ENCODE results near the gene MED16. TPM values are rescaled to one million over a fixed set of nuclear protein-coding genes. Genes with fewer than 3 reads are reported as not detected.
"Not testable (repeated sequence)": the region's sequence is repeated elsewhere in the genome, so short reads cannot be mapped to it uniquely, and the experiment has no call there.

MED16 gene
- total RNA-seq, 2 experiments from 2014 or later, result 25.8 to 30.1 TPM

- no peaks in the 10 kb centered on the region for H3K36me3 Mint-ChIP-seq (ENCODE audit: low read depth)
- no peaks in the 10 kb centered on the region for H3K9me3 Mint-ChIP-seq
- peaks cover 50% of the 10 kb centered on the region for H3K27me3 Mint-ChIP-seq
- Histone ChIP-seq H3K4me3 (ENCODE audit: low read length) (no peak overlapping the region), H3K4me1 (ENCODE audit: insufficient read depth, low read length) (peaks cover 14% of the 10 kb centered on the region), H3K36me3 (ENCODE audit: insufficient read depth, low read length) (no peaks in the 10 kb centered on the region), H3K27ac (ENCODE audit: low read depth in 1 of 2, low read length in 2 of 2) (no peak overlapping the region), H3K9me3 (ENCODE audit: control insufficient read depth in 1 of 2, insufficient read depth in 1 of 2, low read length in 2 of 2) (peaks cover 0 to 4% of the 10 kb centered on the region in 2 experiments), H3K27me3 (ENCODE audit: control insufficient read depth in 1 of 2, insufficient read depth in 2 of 2, low read length in 2 of 2) (peaks cover 32 to 33% of the 10 kb centered on the region in 2 experiments)
- ChIA-PET POLR2A (no interaction called here), CTCF (no interaction called here)
- DNase-seq (peak in 1 of 14 experiments; percentile 33), ATAC-seq (ENCODE audit: poor library complexity) (peak; percentile 32)
- no peak for TF ChIP-seq CTCF (IDR thresholded peaks at IDR 0.05)
- no peak overlapping the region for H3K27ac Mint-ChIP-seq
- intact Hi-C loops (cut with DNase I, micrococcal nuclease), result no loop called here
- no peaks in the 10 kb centered on the region for H3K4me1 Mint-ChIP-seq (ENCODE audit: low read depth)
- H3K4me3 Mint-ChIP-seq, result no peak overlapping the region
Measured at GRCh38 chr19:843180-843835, 49.7 kb downstream of the MED16 start.

- H3K9me3 ChIP-seq (ENCODE audit: control insufficient read depth in 1 of 2, insufficient read depth in 1 of 2, low read length in 2 of 2); POLR2A ChIA-PET; H3K36me3 Mint-ChIP-seq (ENCODE audit: low read depth); ATAC-seq (ENCODE audit: poor library complexity); H3K27ac Mint-ChIP-seq; H3K9me3 Mint-ChIP-seq; H3K4me3 Mint-ChIP-seq; DNase-seq; H3K27ac ChIP-seq (ENCODE audit: low read depth in 1 of 2, low read length in 2 of 2); H3K36me3 ChIP-seq (ENCODE audit: insufficient read depth, low read length); H3K4me3 ChIP-seq (ENCODE audit: low read length); intact Hi-C loops (cut with DNase I, micrococcal nuclease); CTCF ChIA-PET; H3K4me1 Mint-ChIP-seq (ENCODE audit: low read depth): not testable (repeated sequence)
- peaks cover 44% of the 10 kb centered on the region for H3K27me3 Mint-ChIP-seq
- Histone ChIP-seq H3K27me3 (ENCODE audit: control insufficient read depth in 1 of 2, insufficient read depth in 2 of 2, low read length in 2 of 2) (peaks cover 27 to 28% of the 10 kb centered on the region in 2 experiments), H3K4me1 (ENCODE audit: insufficient read depth, low read length) (peaks cover 14% of the 10 kb centered on the region)
Measured at GRCh38 chr19:842802-843179, 50.2 kb downstream of the MED16 start.

- H3K9me3 ChIP-seq (ENCODE audit: control insufficient read depth in 1 of 2, insufficient read depth in 1 of 2, low read length in 2 of 2), result peaks cover 0 to 8% of the 10 kb centered on the region in 2 experiments
- no peak within 1 kb of the TSS for H3K4me3 Mint-ChIP-seq
- intact Hi-C loops (cut with DNase I, micrococcal nuclease), result no loop called here
- no peaks in the 10 kb centered on the region for H3K36me3 ChIP-seq (ENCODE audit: insufficient read depth, low read length)
- no peak within 1 kb of the TSS for H3K27ac ChIP-seq (ENCODE audit: low read depth in 1 of 2, low read length in 2 of 2)
- CTCF ChIA-PET, result no interaction called here
- peaks cover 18 to 24% of the 10 kb centered on the region in 2 experiments for H3K27me3 ChIP-seq (ENCODE audit: control insufficient read depth in 1 of 2, insufficient read depth in 2 of 2, low read length in 2 of 2)
- H3K36me3 Mint-ChIP-seq (ENCODE audit: low read depth), result no peaks in the 10 kb centered on the region
- no peaks in the 10 kb centered on the region for H3K4me1 Mint-ChIP-seq (ENCODE audit: low read depth)
- POLR2A ChIA-PET, result no interaction called here
- peaks cover 40% of the 10 kb centered on the region for H3K27me3 Mint-ChIP-seq
- H3K9me3 Mint-ChIP-seq, result no peaks in the 10 kb centered on the region
- H3K27ac Mint-ChIP-seq, result no peak within 1 kb of the TSS
- ATAC-seq (ENCODE audit: poor library complexity) (no peak), DNase-seq (peak in 1 of 14 experiments; percentile 46)
- no peak for TF ChIP-seq CTCF (IDR thresholded peaks at IDR 0.05)
- H3K4me3 ChIP-seq (ENCODE audit: low read length), result no peak within 1 kb of the TSS
- H3K4me1 ChIP-seq (ENCODE audit: insufficient read depth, low read length), result peaks cover 14% of the 10 kb centered on the region
Measured at GRCh38 chr19:840519-841206, 52.3 kb downstream of the MED16 start, which contains the start of gene PRTN3. TSS of gene PRTN3 (plus strand) at chr19:840999. CDS start at chr19:841009, 10 bp downstream.

Measured in CD4-positive, alpha-beta T cell (primary cell).